Left ventricle myocardium superior (tissue), 1 donor: ENCODE data around the gene ASB14. TPM values are rescaled to one million over a fixed set of nuclear protein-coding genes. Genes with fewer than 3 reads are reported as not detected.
"Not testable (repeated sequence)": the region's sequence is repeated elsewhere in the genome, so short reads cannot be mapped to it uniquely, and the experiment has no call there.

ENCODE experiments used
- ATAC-seq: fragments of 200-7000 bp; cut with Tn5 transposase; one replicate; pipeline ENCODE4 v1.9.1; 2020; ENCODE audit warnings: mild to moderate bottlenecking, moderate library complexity
- DNase-seq: peaks from one replicate; pipeline ENCODE4 v3.0.0-alpha.2; 2020
- intact Hi-C: fragments of 100-400 bp; cut with micrococcal nuclease; formaldehyde crosslinking; loops from one replicate; pipeline ENCODE4 v1.11.0; 2022
- long read RNA-seq: library from polyadenylated mRNA; unstranded; transcript quantifications from one replicate; pipeline ENCODE4 v2.0.0, GENCODE V29; 2021
- total RNA-seq: library from RNA; stranded (reverse); fragmentation: NEBNext Ultra II Directional; extraction: Animal tissue kit (Norgen Biotek cat#: 25700); gene quantifications from one replicate; pipeline ENCODE4 v1.2.1, GENCODE V29; 2021
- donor health status: DM: no; HTN: yes; CAD: no; lungs with severe emphysema.

ASB14 gene
- 14.1 TPM for total RNA-seq
- long read RNA-seq, partial matches to known transcripts: 17 of 20 reads
- long read RNA-seq, other reads (novel, unspliced or antisense): 3 of 20 reads

DNA sequence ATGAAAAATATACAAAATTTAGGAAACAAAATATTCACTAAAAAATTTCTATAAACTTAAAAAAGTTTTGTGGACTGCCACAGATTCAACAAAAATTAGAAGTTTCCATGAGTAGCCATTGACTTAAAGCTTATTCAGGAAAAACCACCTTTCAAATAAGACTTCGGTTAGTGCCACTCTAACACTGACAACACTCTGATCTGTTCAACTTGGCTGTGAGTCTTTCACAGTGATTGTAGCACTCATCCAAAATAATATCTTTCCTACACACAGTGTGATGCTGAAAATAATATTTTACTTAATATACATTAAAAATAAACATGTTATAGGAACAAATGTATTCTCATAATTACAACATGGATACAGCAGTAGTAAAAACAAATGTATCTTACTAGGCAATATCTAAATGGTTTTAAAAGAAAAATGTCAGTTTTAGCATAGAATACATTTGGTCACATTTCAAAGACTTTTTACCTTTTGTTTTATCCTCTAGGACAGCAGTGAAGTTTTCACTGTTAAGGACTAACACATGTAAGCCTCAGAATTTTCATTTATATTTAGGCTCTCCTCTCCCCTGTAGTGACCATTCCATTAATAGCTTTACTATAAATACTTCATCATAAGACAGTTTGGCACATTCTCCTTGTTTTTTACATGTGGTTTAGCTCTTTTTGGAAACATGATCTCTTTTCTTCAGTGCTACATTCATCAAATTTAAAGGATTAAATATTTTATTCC lies at the start of gene ASB14:
ASB14 (minus strand) TSS at position 527 of the 738 bp plus-strand sequence. CDS start 652 bp downstream, outside the sequence.
- ATAC-seq (peak; percentile 79), DNase-seq (no peak)
- intact Hi-C loops: no loop called here

DNA sequence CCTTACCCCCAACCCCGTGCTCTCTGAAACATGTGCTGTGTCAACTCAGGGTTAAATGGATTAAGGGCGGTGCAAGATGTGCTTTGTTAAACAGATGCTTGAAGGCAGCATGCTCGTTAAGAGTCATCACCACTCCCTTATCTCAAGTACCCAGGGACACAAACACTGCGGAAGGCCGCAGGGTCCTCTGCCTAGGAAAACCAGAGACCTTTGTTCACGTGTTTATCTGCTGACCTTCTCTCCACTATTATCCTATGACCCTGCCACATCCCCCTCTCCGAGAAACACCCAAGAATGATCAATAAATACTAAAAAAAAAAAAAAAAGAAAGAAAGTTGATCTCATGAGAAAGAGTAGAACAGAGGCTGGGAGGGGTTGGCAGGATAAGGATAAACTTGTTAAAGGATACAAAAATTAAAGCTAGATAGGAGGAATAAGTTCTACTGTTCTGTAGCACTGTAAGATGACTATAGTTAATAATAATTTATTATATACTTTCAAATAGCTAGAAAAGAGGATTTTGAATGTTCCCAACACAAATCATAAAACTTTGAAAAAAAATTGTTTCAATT lies 46.7 kb upstream of the ASB14 start:
- not testable (repeated sequence) for ATAC-seq

DNA sequence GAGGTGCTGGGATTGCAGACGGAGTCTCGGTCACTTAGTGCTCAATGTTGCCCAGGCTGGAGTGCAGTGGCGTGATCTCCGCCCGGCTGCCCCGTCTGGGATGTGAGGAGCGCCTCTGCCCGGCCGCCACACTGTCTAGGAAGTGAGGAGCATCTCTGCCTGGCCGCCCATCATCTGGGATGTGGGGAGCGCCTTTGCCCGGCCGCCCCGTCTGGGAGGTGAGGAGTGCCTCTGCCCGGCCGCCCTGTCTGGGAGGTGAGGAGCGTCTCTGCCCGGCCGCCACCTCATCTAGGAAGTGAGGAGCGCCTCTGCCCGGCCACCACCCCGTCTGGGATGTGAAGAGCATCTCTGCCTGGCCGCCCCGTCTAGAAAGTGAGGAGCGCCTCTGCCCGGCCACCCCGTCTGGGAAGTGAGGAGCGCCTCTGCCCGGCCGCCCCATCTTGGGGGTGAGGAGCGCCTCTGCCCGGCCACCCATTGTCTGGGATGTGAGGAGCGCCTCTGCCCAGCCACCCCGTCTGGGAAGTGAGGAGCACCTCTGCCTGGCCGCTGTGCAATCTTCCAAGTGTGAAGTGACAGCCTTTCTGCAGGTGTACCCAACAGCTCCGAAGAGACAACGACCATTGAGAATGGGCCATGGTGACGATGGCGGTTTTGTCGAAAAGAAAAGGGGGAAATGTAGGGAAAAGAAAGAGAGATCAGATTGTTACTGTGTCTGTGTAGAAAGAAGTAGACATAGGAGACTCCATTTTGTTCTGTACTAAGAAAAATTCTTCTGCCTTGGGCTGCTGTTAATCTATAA lies 46.0 kb upstream of the ASB14 start:
- ATAC-seq, DNase-seq, intact Hi-C loops: not testable (repeated sequence)

More for the DNA sequence above, 46.7 kb upstream of the ASB14 start:
- DNase-seq, intact Hi-C loops: not testable (repeated sequence)

DNA sequence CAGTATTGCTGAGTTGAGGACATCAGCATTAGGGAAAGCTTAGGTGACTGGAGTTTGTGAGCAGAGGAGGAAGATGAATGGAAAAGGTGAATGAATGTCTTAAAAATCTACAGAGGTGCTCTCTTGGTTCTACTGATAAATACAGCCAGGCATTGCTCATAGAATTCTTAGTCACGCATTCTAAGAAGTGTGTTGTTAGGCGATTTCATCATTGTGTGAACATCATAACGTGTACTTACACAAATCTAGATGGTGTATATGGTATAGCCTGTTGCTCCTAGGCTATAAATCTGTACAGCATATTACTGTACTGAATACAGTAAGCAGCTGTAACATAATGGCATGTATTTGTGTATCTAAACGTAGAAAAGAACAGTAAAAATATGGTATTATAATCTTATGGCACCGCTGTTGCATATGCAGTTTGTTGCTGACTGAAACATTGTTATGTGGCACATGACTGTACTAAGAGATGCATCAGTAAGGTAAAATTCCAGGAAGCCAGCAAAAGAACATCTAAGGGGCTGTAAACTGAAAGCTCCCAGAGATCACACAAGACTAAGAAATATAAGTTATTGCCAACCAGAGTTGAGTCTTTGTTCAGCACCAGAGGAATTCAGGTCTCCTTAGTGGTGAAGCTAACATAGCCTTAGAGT lies 42.9 kb upstream of the ASB14 start:
- ATAC-seq: no peak
- DNase-seq: no peak
- intact Hi-C loops: no loop called here

DNA sequence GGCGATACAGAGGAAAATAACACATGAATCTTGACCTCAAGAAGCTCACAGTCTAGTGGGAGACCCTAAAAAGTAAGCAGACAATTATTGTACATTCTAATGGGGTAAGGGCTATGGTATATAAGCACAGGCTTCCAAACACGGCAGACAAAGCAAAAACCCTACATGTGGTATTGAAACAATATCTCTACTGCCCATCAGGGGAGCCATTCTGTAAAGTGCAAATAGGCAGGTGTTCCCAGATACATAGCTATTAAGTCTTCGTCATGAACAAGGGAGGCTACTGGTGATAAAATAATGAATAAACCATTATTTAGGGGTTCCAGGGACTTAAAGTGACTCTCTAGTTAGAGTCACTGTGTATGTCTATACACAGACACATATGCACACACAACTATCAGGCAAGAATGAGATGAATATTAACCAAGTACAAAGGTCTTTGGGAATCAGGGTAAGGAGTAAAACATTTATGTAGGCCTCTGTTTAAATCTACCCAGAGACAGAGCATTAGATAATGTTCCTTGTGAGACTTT lies 38.7 kb upstream of the ASB14 start:
- no peak for DNase-seq
- intact Hi-C loops: no loop called here
- no peak for ATAC-seq

DNA sequence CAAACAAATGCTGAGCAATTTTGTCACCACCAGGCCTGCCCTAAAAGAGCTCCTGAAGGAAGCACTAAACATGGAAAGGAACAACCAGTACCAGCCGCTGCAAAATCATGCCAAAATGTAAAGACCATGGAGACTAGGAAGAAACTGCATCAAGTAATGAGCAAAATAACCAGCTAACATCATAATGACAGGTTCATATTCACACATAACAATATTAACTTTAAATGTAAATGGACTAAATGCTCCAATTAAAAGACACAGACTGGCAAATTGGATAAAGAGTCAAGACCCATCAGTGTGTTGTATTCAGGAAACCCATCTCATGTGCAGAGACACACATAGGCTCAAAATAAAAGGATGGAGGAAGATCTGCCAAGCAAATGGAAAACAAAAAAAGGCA lies 34.0 kb upstream of the ASB14 start:
- DNase-seq, intact Hi-C loops, ATAC-seq: not testable (repeated sequence)

DNA sequence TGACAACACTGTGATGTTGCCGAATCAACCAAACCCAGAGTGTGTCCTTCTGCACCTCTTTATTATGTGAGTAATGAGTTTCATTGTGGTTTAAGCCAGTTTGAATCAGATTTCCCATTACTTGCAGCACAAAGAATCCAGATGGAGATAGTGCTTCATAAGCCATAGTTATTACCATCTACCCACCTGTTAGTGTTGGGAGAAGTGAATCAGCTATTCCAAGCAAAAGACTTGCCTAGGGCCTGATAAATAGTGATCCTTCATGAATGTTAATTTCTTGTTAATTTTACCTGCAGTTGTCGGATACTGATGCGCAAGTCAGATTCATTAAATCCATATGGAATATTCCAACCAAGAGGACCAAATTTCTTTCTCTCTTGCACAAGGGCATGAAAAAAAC lies 21.7 kb upstream of the ASB14 start:
- no peak for DNase-seq
- ATAC-seq: no peak
- intact Hi-C loops: no loop called here

DNA sequence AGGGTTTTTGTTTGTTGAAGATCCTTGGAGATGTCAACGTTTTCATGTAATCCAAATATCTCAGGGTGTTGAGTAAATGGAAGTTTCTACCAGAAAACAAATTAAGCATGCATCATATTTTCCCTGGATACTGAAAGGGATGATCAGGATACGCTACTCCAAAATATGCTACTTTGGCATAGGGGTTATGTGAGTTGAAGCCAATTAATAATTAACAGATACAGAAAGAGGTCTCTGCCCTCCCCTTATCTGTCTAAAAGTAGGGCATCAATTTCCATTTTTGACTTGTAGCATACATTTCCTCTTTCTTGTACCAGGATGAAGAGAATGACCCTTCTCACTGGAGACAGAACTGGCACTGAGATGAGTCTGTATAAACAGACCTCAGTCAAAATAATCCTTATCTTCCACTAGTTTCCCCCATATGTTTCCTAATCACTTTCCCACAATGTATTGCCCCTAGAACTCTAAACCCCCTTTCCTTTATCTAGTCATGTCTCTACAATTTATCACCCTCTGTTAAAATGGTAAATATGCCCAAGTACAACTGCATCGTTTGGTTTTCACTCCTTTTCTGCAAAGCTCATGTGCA lies 17.4 kb upstream of the ASB14 start:
- ATAC-seq (no peak), DNase-seq (no peak)
- intact Hi-C loops: no loop called here

DNA sequence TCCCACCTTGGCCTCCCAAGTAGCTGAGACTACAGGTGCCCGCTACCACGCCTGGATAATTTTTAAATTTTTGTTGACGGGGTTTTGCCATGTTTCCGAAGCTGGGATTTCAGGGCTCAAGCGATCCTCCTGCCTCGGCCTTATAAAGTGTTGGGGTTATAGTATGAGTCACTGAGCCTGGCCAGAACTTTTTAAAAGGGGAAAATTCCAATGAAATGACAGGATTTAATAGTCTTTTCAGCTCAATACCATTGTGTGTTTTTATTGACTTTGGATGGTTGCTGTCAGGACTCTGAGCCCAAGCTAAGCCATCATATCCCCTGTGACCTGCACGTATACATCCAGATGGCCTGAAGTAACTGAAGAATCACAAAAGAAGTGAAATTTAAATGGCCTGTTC lies 11.0 kb upstream of the ASB14 start:
- intact Hi-C loops, ATAC-seq, DNase-seq: not testable (repeated sequence)

DNA sequence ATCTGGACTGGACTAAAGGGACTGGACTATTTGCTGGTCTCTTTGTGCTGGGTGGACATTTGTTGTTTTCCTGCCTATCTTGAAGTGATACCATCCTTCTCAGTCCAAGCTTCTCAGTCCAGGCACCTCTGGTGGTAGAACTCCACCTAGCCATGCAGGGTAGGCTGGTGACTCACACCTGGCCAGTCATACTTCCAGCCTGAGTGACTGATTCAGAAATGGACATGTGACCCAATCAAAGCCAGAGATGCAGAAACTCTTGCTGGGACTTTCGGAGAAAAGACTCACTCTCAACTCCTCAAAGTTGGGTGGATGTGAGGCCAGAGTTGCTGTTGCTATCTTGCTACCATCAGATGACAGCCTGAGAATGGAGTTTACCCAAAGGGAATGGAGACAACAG lies 5.6 kb upstream of the ASB14 start:
- intact Hi-C loops: no loop called here
- DNase-seq (no peak), ATAC-seq (no peak)

DNA sequence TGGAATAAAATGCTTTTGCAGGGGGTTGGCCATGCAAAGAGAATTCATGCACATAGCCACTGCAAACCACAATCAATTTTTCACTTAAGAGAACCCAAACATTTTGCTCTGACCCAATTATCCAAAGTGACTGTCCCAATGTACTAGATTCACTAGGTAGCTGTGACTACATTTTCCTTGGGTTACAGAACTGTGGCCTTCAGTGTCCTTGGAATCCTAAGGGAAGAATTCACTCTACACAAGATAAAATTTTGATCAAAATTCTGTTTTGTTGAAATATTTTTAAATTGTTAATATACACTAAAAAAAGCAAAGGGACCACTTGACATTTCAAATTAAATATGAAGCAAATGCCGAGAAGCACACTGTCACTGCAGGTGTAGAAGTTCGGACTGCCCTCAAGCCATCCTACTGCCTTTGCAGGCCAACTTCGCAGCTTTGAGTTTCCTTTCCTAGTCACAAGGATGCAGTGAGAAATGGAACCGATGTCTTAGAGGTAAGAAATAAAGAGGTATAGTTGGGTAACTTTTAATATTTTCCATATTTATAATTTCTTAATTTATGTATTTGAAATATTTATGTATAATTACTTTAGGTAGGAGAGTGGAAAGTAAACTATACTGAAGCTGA lies 527 bp upstream of the ASB14 start:
- intact Hi-C loops: no loop called here
- DNase-seq (no peak), ATAC-seq (no peak)

DNA sequence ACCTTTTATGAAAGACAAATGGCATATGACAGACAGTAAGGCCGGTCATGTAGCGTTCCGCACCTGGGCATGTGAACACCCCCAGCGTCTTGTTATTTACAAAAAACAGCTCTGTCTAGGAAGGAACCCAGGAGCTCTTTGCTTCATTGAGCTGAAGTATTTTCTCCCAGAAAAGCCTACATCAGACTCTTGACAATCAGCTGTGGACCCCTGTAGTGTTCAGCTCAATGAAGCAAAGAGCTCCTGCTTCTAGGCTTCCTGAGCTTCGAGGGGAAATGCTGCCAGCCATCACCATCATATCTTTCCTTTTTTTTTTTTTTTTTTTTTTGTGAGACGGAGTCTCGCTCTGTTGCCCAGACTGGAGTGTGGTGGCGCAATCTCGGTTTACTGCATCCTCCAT lies 4.1 kb downstream of the ASB14 start:
- intact Hi-C loops: no loop called here
- DNase-seq: no peak
- ATAC-seq: no peak

DNA sequence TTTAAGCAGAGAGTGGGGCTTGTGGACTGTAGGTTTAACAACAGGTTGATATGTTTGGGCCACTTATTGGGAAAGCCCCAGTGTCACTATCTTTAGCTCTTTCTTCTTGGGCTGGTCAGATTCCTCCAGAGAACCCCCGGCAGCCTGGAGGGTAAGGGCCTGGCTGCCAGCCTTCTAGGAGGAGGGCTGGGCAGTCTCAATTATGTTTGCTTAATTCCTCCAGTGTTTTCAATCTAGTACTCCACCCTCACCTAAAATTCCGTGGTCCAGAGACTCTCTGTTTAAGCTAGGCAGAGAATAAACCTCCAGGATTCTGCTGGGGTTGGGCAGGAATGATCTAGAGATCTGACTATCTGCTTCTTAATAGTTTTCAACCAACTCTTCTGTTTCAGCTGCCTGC lies 5.3 kb downstream of the ASB14 start:
- intact Hi-C loops: no loop called here
- DNase-seq (no peak), ATAC-seq (no peak)

DNA sequence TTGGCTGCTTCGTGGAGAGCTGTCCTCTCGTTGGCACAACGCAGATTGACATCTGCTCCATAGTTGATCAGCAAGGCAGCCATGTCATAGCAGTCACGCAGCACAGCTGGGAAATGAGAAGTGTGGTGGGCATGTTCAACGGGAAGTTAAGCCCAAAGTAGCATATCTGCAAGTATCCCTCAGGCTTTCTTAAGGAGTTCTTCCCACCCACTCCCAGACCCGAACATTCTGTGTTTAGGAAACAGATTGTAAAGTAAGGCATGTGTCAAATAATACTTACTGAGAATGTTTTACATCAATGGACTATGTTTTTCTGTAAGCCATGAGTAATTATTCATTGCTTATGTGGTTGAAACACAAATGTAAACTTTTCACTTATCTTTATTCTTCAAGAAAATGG lies 9.2 kb downstream of the ASB14 start:
- intact Hi-C loops: no loop called here
- DNase-seq: no peak
- ATAC-seq: no peak

DNA sequence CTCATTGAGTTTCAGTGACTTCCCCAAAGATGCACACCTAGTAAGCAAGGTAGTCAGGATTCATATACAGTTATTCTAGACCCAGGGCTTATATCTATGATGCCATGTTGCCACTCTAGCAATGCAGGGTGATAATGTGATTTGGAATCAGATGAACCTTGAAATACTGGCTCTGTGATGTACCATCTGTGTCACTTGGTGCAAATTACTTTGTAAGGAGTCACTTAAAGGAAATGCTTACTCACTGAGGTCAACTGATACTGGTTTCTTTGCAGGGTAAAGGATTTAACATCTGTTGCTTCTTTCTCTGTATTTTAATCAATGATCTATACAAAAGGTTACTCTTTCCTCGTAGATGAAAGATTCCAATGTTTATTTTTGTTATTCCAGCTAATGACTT lies 10.8 kb downstream of the ASB14 start:
- DNase-seq (no peak), ATAC-seq (no peak)
- intact Hi-C loops: no loop called here

DNA sequence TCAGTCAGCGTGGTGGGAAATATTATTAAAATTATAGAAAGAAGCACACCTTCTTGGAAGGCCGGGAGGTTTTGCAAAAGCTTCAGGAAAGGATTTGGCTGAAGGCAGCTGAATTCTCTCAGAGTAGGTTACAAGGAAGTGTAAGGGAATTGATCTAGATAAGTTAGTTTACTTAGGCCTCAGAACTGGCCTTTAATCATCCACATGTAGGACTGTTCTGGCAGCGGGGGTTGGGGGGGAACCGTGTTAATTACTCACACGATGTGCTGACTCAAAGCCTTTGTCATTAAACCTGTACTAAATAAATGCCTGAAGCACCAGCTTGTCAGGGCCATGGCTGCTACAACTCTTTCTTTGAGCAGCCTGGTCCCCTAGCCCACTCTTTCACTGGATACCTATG lies 12.8 kb downstream of the ASB14 start:
- DNase-seq (no peak), ATAC-seq (no peak)
- intact Hi-C loops: no loop called here

DNA sequence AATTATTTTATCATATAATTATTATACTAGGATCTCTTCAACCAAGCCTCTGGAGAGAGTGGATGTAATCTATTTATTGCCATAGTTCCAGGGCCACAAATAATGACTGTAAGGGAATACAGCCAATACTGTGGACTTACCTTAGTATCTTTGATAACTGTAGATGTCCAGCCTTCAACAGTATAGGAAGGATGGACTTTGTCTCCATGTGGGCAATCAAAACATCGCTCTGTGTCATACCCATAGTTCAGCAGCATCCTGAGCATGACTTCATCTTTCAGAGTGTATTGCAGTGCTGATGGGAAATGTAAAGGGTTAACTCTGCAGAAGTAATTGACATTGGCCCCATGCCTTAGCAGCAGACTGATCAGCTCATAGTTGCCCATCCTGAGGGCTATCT lies 14.2 kb downstream of the ASB14 start:
- no peak for ATAC-seq
- DNase-seq: no peak
- intact Hi-C loops: no loop called here

DNA sequence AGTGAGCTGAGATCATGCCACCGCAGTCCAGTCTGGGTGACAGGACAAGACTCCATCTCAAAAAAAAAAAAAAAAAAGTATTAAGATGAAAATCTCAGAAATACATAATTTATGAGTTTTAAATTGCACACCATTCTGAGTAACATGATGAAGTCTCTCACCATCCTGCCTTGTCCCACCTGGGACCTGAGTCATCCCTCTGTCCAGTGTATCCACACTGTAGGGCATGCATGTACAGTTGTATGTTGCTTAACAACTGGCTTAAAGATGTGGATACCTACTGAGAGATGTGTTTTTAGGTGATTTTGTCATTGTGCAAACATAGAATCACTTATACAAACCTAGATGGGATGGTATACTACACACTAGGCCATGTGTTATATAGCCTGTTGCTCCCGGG lies 17.1 kb downstream of the ASB14 start:
- intact Hi-C loops: no loop called here
- ATAC-seq (no peak), DNase-seq (no peak)

DNA sequence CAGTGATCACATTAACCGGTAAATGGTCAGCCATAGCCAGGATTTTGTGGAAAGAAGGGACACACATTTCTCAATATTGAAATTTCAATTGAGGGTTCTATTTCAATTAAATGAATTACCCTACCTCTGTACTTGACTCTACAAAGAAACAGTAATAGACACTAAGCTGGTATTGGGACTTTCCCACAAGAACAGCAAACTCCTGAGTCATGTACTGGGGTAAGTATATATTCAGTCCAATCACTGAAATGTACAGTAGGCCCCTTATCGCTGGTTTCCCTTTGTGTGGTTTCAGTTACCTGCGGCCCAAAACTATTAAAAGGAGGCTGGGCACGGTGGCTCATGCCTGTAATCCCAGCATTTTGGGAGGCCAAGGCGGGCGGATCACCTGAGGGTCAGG lies 17.6 kb downstream of the ASB14 start:
- ATAC-seq (no peak), DNase-seq (no peak)
- intact Hi-C loops: no loop called here
